Heart left ventricle (tissue), 13 donors: Measurements from ENCODE around the gene ENTR1.

Source experiments
- CTCF ChIP-seq, 12 donors: fragments of 200-600 bp; sonication (generic) in 4 of 12; IDR thresholded peaks; one replicate each; pipeline versions ENCODE4 v1.5.0 to v1.8.0; 2018 to 2022; ENCODE audit warnings: antibody characterized with exemption in 12 of 12, mild to moderate bottlenecking in 5 of 12
- POLR2A ChIP-seq, 2 donors: fragments of 450-650 bp; IDR thresholded peaks; one replicate each; pipeline ENCODE4 v1.6.1; 2017; ENCODE audit warnings: antibody characterized with exemption in 2 of 2, mild to moderate bottlenecking in 2 of 2, moderate library complexity in 2 of 2
- donor health status: ischemic (EF 13 %, LVEDD 7.1; RV severe dilation, severe dysfunction).
- donor health status: DM: no; HTN: yes; CAD: no.
- donor health status: DM: no; HTN: no; CAD: no.
- donor health status: ischemic (EF 25% LVEDD 6.9; RV normal size, moderate dysfunction).
- donor health status: ischemic (EF 25% LVEDD 5.7; RV mildly dilated, moderate dysfunction).
- donor health status: ischemic (EF 35%, LVEDD 5.7; RV mildly dilated, moderate dysfunction).
- donor health status: nonischemic (EF 11% LVEDD 7.7; RV severe dilation, severe dysfunction).
- donor health status: DM: yes; HTN: yes; CAD: no.
- donor health status: PGD.
- donor health status: ischemic (EF 29% LVEDD 5.4; RV normal size, mild dysfunction).
- donor health status: nonischemic (EF 23%, LVEDD 6.1; RV moderate dilation, normal function).

- TF ChIP-seq CTCF (IDR thresholded peaks at IDR 0.05): no peak
- no peak for TF ChIP-seq POLR2A (IDR thresholded peaks at IDR 0.05)
These were observed 56.5 kb downstream of the ENTR1 start for GRCh38 chr9:136353757-136354488.
